Measurements from ENCODE around the gene AP1AR. TPM values are rescaled to one million over a fixed set of nuclear protein-coding genes. Genes with fewer than 3 reads are reported as not detected.

Gene AP1AR
- polyA plus RNA-seq, 2 of the 4 experiments (the other 2 are of a cell fraction): 16.0 to 34.6 TPM

DNA sequence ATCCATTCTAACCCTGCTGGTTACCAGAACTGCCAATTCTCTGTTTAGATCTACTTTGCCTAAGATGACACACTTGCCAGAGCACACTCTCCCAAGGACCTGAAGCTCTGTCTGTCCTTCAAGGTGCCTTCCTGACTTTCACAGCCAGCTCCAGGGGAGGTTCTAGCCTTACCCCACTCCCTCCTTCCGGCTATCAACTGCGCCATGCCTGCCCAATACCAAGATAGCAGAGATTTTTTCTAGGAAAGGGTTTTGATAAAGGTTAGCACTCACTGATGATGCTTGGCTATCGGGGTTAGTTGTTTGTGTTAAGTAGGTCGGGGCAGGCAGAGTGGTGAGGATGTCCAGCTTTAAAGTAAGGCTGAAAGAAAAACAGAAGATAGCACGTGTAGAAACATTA is 79.9 kb downstream of the AP1AR start:
- no peak overlapping the region for H3K4me3 ChIP-seq
- H3K27ac ChIP-seq: no peak overlapping the region
- no peaks in the 10 kb centered on the region for H3K9me3 ChIP-seq
- WGBS (ENCODE audit: missing lambda C conversion rate): 80% methylated on average over 5 of the region's 5 CpGs
- TF ChIP-seq, protein P1, sequence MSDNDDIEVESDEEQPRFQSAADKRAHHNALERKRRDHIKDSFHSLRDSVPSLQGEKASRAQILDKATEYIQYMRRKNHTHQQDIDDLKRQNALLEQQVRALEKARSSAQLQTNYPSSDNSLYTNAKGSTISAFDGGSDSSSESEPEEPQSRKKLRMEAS (IDR thresholded peaks at IDR 0.05): no peak
- TF ChIP-seq FOSB (CRISPR knock-in tag; IDR thresholded peaks at IDR 0.05): no peak
- no peak for TF ChIP-seq MYC (IDR thresholded peaks at IDR 0.05; ENCODE audit: borderline replicate concordance, low read length)
- TF ChIP-seq HEYL (CRISPR knock-in tag; IDR thresholded peaks at IDR 0.05): no peak
- POLR2A ChIA-PET: no interaction called here
- no peak overlapping the region for H3K4me2 ChIP-seq
- FAIRE-seq (no peak), ATAC-seq (no peak), DNase-seq (ENCODE audit: low read depth in 1 of 2, low spot score in 1 of 2) (no peak)
- no peaks in the 10 kb centered on the region for H3K4me1 ChIP-seq
- CTCF ChIA-PET: interaction anchor here (1.5 to 2.3 kb wide), 2 partner anchors 9 to 11 kb away, joined by 5 to 7 read pairs; no protein-coding TSS in a partner anchor

DNA sequence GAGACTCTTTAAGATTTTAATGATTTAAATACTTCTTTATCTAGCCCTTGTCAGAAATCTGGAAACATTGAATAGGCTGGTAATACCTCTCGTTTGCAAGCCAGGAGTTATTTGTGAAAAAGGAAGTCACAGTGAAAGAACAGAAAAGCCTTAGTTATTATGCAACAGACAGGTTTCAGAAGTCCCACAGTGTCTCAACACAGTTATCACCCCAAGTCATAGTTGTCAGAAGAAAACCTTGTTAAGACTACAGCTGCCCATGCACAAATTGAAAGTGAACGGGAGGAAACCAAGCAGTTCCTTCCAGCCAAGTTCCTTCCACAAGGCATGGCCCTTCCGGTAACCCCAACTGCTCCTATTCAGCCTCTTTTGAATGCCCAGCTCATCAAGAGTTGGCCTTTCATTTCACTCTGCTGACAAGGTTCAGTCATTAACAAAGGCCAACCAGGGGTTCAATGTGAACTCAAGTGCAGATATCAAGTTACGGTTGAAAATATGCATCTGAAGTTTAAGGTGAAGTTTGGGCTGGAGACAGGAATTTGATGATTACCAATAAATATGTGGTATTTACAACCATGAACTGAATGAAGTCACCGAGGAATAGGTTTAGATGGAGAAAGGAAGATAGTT is 81.1 kb downstream of the AP1AR start:
- TF ChIP-seq, protein P2, sequence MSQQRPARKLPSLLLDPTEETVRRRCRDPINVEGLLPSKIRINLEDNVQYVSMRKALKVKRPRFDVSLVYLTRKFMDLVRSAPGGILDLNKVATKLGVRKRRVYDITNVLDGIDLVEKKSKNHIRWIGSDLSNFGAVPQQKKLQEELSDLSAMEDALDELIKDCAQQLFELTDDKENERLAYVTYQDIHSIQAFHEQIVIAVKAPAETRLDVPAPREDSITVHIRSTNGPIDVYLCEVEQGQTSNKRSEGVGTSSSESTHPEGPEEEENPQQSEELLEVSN (IDR thresholded peaks at IDR 0.05; ENCODE audit: borderline replicate concordance, low read depth): no peak
- WGBS (ENCODE audit: missing lambda C conversion rate): 87% methylated on average over 5 of the region's 5 CpGs
- DNase-seq (ENCODE audit: low read depth in 1 of 2, low spot score in 1 of 2) (no peak), ATAC-seq (no peak), FAIRE-seq (no peak)
- Histone ChIP-seq H3K27ac (no peak overlapping the region), H3K9me3 (no peaks in the 10 kb centered on the region), H3K4me3 (no peak overlapping the region), H3K4me1 (no peaks in the 10 kb centered on the region), H3K4me2 (no peak overlapping the region)
- ChIA-PET POLR2A (no interaction called here), CTCF (interaction anchor here (1.4 to 2.3 kb wide), 2 partner anchors 8 to 10 kb away, joined by 3 to 7 read pairs; no protein-coding TSS in a partner anchor)

DNA sequence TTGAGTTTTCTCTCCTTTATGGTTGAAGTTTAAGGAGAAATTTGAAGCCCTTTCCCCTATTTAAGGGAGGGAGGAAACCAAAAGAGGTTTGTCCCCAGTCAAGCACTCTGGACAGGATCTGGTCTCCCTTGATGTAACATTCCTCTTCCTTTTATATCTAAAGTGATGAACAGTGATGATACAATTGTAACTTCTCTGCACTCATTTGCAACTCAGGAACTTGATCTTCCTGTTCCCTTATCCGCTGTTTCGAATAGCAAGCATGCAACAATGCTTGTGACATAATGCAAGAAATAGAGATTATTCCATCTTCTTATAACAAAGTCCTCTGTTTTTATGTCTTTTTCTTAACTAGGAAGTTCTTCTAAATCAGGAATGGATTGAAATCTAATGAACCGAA is 83.9 kb downstream of the AP1AR start:
- H3K27ac ChIP-seq: no peak overlapping the region
- CTCF ChIA-PET: no interaction called here
- H3K4me1 ChIP-seq: no peaks in the 10 kb centered on the region
- POLR2A ChIA-PET: no interaction called here
- DNase-seq (ENCODE audit: low read depth in 1 of 2, low spot score in 1 of 2) (no peak), FAIRE-seq (no peak), ATAC-seq (no peak)
- no peak overlapping the region for H3K4me3 ChIP-seq
- WGBS (ENCODE audit: missing lambda C conversion rate): 97% methylated on average over 3 of the region's 3 CpGs
- no peaks in the 10 kb centered on the region for H3K9me3 ChIP-seq
- H3K4me2 ChIP-seq: no peak overlapping the region
- TF ChIP-seq HEYL (CRISPR knock-in tag; IDR thresholded peaks at IDR 0.05) (no peak), BHLHE40 (IDR thresholded peaks at IDR 0.05; ENCODE audit: low read depth, low read length) (no peak), NR3C1 (IDR thresholded peaks at IDR 0.05) (no peak), FOXS1 (CRISPR knock-in tag; IDR thresholded peaks at IDR 0.05) (no peak), RNF2 (IDR thresholded peaks at IDR 0.05; ENCODE audit: borderline replicate concordance, low read depth) (no peak), POLR2A (IDR thresholded peaks at IDR 0.05; ENCODE audit: low read length) (no peak), NFE2L2 (conservative IDR thresholded peaks at IDR 0.05; ENCODE audit: low read length) (no peak), CBX8 (IDR thresholded peaks at IDR 0.05) (no peak), USF2 (IDR thresholded peaks at IDR 0.05) (no peak), SMC3 (IDR thresholded peaks at IDR 0.05) (no peak), HDAC2 (IDR thresholded peaks at IDR 0.05) (no peak), TP53 (CRISPR knock-in tag; IDR thresholded peaks at IDR 0.05) (no peak), JUNB (IDR thresholded peaks at IDR 0.05) (no peak), MAFK (IDR thresholded peaks at IDR 0.05; ENCODE audit: partially characterized antibody) (no peak), RARB (CRISPR knock-in tag; IDR thresholded peaks at IDR 0.05) (no peak), ESRRA (IDR thresholded peaks at IDR 0.05; ENCODE audit: borderline replicate concordance, low read length) (no peak), ATOH8 (CRISPR knock-in tag; IDR thresholded peaks at IDR 0.05; ENCODE audit: low read depth) (no peak), EP300 (IDR thresholded peaks at IDR 0.05) (no peak), REST (IDR thresholded peaks at IDR 0.05) (no peak)
